Sigmoid colon (tissue), 4 donors: Measurements from ENCODE around the gene IRF7.

ENCODE experiments used
- CTCF ChIP-seq, 4 experiments: fragments of 450-650 bp in 3 of 4; fragments of 200-600 bp in 1 of 4; IDR thresholded peaks; one replicate each; pipeline ENCODE4 v1.5.1; 2016 to 2019; ENCODE audit warnings: antibody characterized with exemption in 4 of 4, mild to moderate bottlenecking in 3 of 4, moderate library complexity in 2 of 4
- POLR2A ChIP-seq, 2 donors: fragments of 450-650 bp; IDR thresholded peaks; one replicate each; pipeline ENCODE4 v1.6.1; 2016; ENCODE audit warnings: antibody characterized with exemption in 2 of 2, mild to moderate bottlenecking in 2 of 2, moderate library complexity in 2 of 2
- POLR2AphosphoS5 ChIP-seq, 4 donors: sonication (generic); formaldehyde crosslinking; IDR thresholded peaks; one replicate each; pipeline ENCODE4 v1.6.1; 2017; ENCODE audit warnings: antibody characterized with exemption in 4 of 4

- no peak for TF ChIP-seq CTCF (IDR thresholded peaks at IDR 0.05)
- TF ChIP-seq POLR2AphosphoS5 (IDR thresholded peaks at IDR 0.05), result no peak
- no peak for TF ChIP-seq POLR2A (IDR thresholded peaks at IDR 0.05)
These were observed 43.9 kb upstream of the IRF7 start for GRCh38 chr11:659532-660085.
